ENCODE measurements around the gene ANXA3. TPM values are rescaled to one million over a fixed set of nuclear protein-coding genes. Genes with fewer than 3 reads are reported as not detected.

Gene ANXA3
- total and polyA plus RNA-seq, 2 donors, result 13.4 to 46.6 TPM

DNA sequence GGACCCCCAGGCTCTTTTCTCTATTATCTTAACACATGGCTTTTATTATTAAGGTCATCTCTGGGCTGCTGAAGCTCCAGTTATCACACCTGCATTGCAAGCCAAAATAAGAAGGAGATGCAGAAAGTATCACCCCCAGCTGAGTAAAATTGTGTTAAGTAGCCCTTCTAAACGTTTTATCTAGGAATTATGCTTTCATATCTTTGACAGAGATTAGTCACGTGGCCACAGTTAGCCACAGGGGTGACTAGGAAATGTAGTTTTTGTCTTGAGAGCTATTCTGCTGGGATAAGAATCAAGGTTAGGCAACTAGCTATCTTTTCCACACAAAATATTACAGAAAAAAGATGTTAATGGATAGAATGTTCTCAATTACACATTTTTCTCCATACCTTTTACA, 102.1 kb downstream of the ANXA3 start:
- Histone ChIP-seq H3K4me3 (ENCODE audit: low read length in 2 of 2) (no peak overlapping the region), H3K4me1 (ENCODE audit: control insufficient read depth in 2 of 2, insufficient read depth in 2 of 2, low read length in 2 of 2) (peaks cover 5 to 17% of the 10 kb centered on the region in 2 donors), H3K27ac (ENCODE audit: low read depth in 1 of 2, low read length in 1 of 2) (no peak overlapping the region), H3K9me3 (ENCODE audit: control insufficient read depth in 2 of 2, insufficient read depth in 1 of 2, low read length in 1 of 2) (no peaks in the 10 kb centered on the region), H3K27me3 (ENCODE audit: control insufficient read depth in 2 of 2, insufficient read depth in 1 of 2, low read length in 1 of 2) (no peaks in the 10 kb centered on the region), H3K36me3 (ENCODE audit: control insufficient read depth in 2 of 2, insufficient read depth in 2 of 2, low read length in 1 of 2) (no peaks in the 10 kb centered on the region)
- 38% methylated on average over 2 of the region's 2 CpGs for WGBS
- DNase-seq (ENCODE audit: low read depth in 6 of 9, low spot score in 9 of 9), result no peak

DNA sequence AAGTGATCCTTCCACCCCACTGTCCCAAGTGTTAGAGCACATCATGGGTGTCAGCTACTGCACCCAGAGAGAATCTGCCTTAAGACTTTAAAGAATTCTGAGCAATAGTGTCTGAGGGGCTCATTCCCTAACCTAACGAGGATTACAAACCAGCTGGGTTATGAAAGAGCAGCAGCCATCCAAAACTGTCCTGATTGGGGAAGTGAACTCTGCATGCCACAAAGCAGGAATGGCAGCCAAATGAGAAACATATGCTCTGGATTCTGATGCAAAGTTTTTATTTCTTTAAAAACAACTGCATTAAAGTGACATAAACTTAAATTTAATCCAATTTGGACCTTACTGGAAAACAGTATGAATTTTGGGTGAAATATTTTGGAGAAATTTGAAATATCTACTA, 103.2 kb downstream of the ANXA3 start:
- Histone ChIP-seq H3K27ac (ENCODE audit: low read depth in 1 of 2, low read length in 1 of 2) (no peak overlapping the region), H3K4me3 (ENCODE audit: low read length in 2 of 2) (no peak overlapping the region), H3K36me3 (ENCODE audit: control insufficient read depth in 2 of 2, insufficient read depth in 2 of 2, low read length in 1 of 2) (no peaks in the 10 kb centered on the region), H3K4me1 (ENCODE audit: control insufficient read depth in 2 of 2, insufficient read depth in 2 of 2, low read length in 2 of 2) (peaks cover 5 to 17% of the 10 kb centered on the region in 2 donors), H3K27me3 (ENCODE audit: control insufficient read depth in 2 of 2, insufficient read depth in 1 of 2, low read length in 1 of 2) (no peaks in the 10 kb centered on the region), H3K9me3 (ENCODE audit: control insufficient read depth in 2 of 2, insufficient read depth in 1 of 2, low read length in 1 of 2) (no peaks in the 10 kb centered on the region)
- WGBS, result 90% methylated on average over 1 of the region's 1 CpG
- no peak for DNase-seq (ENCODE audit: low read depth in 6 of 9, low spot score in 9 of 9)

DNA sequence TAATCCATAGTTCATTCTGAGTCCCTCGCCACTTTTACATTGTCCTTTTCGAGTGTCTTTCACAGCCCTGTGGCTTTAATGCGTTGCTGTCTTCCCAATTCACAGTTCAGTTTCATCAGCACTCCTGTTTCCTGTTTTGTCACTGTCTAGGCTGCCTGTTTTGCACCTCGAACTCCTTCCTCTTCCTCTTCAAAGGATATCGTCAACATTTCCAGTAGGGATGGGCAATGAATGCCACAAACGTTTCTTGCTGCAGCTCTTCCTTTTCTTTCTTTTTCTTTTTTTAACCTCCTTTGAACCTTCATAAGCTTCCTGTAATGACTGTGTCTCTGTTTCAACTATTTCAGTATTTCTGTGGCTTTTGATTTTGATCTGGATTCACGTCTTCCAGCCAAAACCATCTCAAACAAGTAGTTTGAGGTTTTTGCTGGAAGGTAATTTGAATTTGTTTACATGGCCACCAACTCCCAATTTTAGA, 105.4 kb downstream of the ANXA3 start:
- peaks cover 5 to 17% of the 10 kb centered on the region in 2 donors for H3K4me1 ChIP-seq (ENCODE audit: control insufficient read depth in 2 of 2, insufficient read depth in 2 of 2, low read length in 2 of 2)
- H3K4me3 ChIP-seq (ENCODE audit: low read length in 2 of 2), result no peak overlapping the region
- peak overlapping the region in 1 of 2 donors; percentile 5 for H3K27ac ChIP-seq (ENCODE audit: low read depth in 1 of 2, low read length in 1 of 2)
- H3K9me3 ChIP-seq (ENCODE audit: control insufficient read depth in 2 of 2, insufficient read depth in 1 of 2, low read length in 1 of 2), result no peaks in the 10 kb centered on the region
- WGBS, result 5% methylated on average over 7 of the region's 7 CpGs
- peak in 5 of 9 donors; percentile 17 to 64 (median 33) for DNase-seq (ENCODE audit: low read depth in 6 of 9, low spot score in 9 of 9)
- H3K27me3 ChIP-seq (ENCODE audit: control insufficient read depth in 2 of 2, insufficient read depth in 1 of 2, low read length in 1 of 2), result no peaks in the 10 kb centered on the region
- H3K36me3 ChIP-seq (ENCODE audit: control insufficient read depth in 2 of 2, insufficient read depth in 2 of 2, low read length in 1 of 2), result no peaks in the 10 kb centered on the region

GRCh38 chr4:78659264-78659663, 107.7 kb downstream of the ANXA3 start:
- no peak overlapping the region for H3K27ac ChIP-seq (ENCODE audit: low read depth in 1 of 2, low read length in 1 of 2)
- H3K27me3 ChIP-seq (ENCODE audit: control insufficient read depth in 2 of 2, insufficient read depth in 1 of 2, low read length in 1 of 2), result no peaks in the 10 kb centered on the region
- H3K4me1 ChIP-seq (ENCODE audit: control insufficient read depth in 2 of 2, insufficient read depth in 2 of 2, low read length in 2 of 2), result peaks cover 5 to 17% of the 10 kb centered on the region in 2 donors
- no peak overlapping the region for H3K4me3 ChIP-seq (ENCODE audit: low read length in 2 of 2)
- no peaks in the 10 kb centered on the region for H3K9me3 ChIP-seq (ENCODE audit: control insufficient read depth in 2 of 2, insufficient read depth in 1 of 2, low read length in 1 of 2)
- 96% methylated on average over 1 of the region's 1 CpG for WGBS
- no peaks in the 10 kb centered on the region for H3K36me3 ChIP-seq (ENCODE audit: control insufficient read depth in 2 of 2, insufficient read depth in 2 of 2, low read length in 1 of 2)
- DNase-seq (ENCODE audit: low read depth in 6 of 9, low spot score in 9 of 9), result no peak

GRCh38 chr4:78659665-78660064, 108.1 kb downstream of the ANXA3 start:
- no peak for DNase-seq (ENCODE audit: low read depth in 6 of 9, low spot score in 9 of 9)
- Histone ChIP-seq H3K4me3 (ENCODE audit: low read length in 2 of 2) (no peak overlapping the region), H3K27ac (ENCODE audit: low read depth in 1 of 2, low read length in 1 of 2) (no peak overlapping the region), H3K4me1 (ENCODE audit: control insufficient read depth in 2 of 2, insufficient read depth in 2 of 2, low read length in 2 of 2) (peaks cover 5 to 17% of the 10 kb centered on the region in 2 donors), H3K9me3 (ENCODE audit: control insufficient read depth in 2 of 2, insufficient read depth in 1 of 2, low read length in 1 of 2) (no peaks in the 10 kb centered on the region), H3K36me3 (ENCODE audit: control insufficient read depth in 2 of 2, insufficient read depth in 2 of 2, low read length in 1 of 2) (no peaks in the 10 kb centered on the region), H3K27me3 (ENCODE audit: control insufficient read depth in 2 of 2, insufficient read depth in 1 of 2, low read length in 1 of 2) (no peaks in the 10 kb centered on the region)
- WGBS, result 93% methylated on average over 1 of the region's 1 CpG

Other genes with a start within 250 kb of the ANXA3 start
- 36.5 TPM for gene BMP2K, start 224.6 kb downstream of the ANXA3 start, total RNA-seq
- gene BMP2K, start 224.6 kb downstream of the ANXA3 start, polyA plus RNA-seq, result 34.3 TPM

Measured in thymus (tissue), 11 donors.